ENCODE data around the gene RASGRP2.

The RASGRP2 gene

DNA sequence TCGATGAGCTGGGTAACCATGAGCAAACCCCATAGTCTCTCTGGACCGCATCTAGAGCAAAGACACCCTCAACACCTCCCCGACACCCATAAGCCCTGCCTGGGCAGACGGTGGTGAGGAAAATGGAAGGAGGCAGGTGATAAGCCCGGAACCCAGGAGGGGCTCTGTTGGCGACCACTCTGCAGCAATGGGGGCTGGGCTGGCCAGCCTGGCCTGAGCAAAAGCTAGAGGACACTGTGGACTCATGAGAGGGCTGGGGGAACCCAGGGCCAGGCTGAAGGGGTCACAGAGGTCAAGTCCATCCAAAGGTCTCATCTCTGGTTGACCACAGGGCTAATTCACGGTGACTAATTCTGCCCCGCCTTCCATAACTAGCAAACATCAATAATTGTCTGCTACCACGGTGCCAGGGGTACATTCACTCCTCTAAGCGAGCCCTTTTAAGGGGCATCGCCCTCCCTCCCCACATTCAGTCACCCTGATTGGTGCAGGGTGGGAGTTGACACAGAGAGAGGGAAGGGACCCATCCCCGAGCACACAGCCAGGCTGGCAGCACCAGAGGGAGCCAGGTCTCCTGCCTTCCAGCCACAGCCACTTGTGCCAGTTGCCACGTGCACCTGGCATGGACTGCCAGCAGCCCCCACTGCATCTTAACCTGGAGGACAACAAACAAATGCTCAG, 11.9 kb upstream of the RASGRP2 start:
- no peak for DNase-seq

DNA sequence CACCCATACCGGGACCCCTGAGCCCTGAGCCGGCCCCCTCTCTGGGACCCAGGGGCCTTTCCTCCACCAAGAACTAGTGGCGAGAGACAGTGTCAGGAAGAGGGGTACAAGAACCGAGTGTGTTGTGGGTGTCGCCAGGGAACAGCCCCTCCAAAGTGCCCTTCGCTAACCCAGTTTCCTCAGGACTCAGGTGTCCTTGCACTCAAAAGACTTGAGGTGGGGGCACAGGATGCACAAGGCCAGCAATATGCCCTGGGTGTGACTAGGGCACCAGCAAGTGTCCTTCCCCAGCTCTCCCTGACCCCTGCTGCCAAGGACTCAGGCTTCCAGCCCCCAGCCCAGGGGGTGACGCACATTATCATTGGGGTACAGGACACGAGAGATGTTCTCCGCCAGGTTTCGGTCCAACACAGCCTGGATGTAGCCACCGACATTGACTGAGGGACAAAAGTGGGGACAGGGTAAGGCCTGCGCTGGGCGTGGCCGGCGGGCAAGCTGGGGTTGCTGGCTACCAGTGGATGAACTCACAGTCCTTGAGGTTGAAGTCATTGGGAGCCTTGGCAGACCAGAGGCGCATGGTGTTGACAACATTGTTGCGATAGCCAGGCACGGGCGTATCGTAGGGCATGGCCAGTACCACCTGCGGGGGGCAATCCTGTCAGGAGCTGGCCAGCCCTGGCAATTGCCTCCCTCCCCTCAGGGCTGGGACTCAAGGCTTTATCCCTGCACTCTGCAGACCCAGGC, 11.1 kb upstream of the RASGRP2 start:
- no peak for DNase-seq

DNA sequence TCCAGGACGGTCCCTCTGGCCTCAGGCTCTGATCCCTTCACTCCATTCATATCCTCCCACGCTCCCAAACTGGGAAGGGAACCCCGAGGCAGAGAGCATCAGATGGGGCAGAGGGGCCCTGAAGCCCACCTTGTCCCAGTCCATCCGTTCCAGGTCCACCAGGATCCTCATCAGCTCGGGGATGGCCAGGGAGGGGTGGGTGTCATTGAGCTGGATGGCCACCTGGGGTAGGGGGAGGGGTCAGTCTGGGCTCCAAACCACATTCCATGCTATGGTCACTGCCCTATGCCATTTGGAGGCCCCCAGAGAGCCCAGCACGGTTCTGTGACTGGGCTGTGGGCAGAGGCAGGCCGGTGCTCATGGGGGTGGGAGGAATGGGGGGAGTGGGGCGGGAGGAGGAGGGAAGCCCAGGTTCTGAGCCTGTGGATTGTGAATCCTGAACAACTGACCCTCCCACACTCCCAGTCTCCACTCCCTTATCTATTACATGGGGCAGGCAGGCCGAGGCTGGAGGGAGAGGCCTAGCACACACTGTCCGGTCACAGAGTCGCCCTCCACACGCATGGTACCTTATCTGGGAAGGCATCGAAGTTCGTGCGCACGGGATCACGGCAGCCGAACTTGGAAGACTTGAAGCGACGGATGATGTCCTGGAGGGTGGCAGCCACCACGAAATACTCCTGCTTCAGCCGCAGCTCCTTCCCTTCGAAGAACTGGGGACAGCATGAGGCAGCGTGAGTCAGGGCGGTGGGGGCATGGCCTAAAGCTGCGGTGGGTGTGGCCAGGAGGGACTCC, 10.4 kb upstream of the RASGRP2 start:
- no peak for DNase-seq

DNA sequence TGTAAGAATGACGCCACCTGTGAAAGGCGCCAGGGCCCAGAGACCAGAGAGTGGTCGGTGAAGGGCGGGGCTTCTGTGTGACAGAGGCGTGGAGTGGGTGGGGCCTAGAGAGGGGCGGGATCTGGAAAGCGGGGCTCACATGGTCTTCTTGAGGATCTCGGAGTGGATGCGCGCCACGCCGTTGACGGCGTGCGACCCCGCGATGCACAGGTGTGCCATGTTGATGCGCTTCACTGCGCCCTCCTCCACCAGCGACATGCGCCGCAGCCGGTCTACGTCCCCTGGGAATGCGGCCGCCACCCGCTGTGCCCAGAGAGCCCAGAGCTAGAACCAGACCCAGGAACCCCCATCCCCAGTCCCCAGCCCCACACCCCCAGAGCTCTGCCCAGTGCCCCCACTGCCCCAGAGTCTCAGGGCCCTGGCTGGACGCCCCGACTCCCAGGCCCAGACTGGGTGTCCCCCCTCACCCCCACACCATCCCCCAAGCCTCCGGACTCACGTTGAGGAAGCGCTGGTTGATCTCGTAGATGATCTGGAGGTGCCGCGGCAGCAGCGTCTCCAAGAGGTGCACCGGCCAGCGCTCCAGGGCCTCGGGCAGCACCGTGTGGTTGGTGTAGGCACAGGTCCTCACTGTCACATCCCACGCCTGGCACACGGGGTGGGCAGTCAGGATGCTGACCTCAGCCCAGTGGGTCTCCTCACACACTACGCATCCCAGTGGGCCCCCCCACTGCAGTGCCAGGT, 9.6 kb upstream of the RASGRP2 start:
- DNase-seq = no peak

DNA sequence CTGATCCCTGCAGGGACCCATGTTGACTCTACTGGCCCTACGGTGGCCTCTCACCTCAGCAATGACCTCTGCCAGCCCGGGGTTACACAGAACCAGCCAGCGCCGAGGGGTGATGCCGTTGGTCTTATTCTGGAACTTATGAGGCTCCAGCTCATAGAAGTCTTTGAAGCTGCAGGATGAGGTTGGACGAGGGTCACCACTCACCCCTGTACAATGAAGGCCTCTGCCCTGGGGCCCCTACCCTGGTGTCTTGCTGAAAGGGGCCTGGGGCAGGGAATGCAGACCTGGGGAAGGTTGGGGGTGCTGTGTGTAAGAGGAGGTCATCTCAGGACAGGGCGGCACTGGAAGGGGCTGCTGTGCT, 9.1 kb upstream of the RASGRP2 start:
- no peak for DNase-seq

DNA sequence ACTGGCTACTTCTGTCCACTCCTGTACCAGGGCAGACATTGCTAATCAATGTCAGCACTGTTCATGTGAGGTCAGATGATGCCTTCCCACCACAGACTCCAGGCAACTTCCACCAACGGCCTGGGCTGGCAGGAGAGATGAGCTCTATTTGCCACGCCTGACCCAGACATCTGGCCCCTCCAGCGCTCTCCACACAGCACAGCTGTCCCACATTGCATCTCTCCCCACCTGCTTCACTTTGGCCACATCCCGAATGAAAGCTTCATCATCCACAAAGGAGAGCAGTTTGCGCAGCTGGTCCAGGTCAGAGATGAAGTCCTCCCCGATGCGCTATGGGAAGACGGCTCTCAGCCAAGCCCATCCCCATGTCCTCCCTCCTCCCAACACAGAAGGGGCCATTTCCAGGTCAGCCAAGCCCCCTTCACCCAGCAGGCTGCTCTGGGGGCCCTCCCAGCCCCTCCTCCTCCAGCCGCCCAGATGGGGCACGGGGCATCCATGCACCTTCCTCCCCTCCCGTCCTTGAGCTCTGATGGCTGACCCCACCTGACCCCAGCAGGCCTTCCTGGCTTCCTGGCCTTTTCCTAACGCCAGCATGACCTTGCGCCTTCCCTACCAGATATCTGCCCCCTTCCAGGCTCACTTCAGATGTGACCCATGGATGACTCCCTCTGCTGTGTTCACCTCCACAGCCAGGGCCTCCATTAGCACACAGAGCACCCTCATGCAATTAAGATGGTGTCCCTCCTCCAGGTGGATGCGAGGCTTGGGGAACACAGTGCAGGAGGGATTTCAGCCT, 8.4 kb upstream of the RASGRP2 start:
- DNase-seq = no peak

DNA sequence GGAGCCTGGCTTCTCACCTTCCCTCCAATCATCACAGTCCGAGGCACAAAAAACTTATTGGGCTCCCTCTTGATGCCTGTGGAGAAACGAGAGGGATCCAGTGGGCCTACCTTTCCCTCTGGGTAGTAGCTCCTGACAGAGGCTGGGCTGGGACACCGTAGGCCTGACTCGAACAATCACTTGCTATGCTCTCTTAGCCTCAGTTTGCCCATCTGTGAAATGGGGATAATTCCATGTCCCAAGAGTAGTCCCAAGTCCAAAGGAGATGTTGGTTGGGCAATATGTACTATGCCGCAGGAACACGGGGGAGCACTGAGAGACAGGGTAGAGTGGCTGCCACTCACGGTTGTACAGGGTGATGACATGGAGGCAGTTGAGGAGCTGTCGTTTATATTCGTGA, 7.6 kb upstream of the RASGRP2 start:
- no peak for DNase-seq

GRCh38 chr11:64751136-64751535, 7.2 kb upstream of the RASGRP2 start:
- DNase-seq = no peak

DNA sequence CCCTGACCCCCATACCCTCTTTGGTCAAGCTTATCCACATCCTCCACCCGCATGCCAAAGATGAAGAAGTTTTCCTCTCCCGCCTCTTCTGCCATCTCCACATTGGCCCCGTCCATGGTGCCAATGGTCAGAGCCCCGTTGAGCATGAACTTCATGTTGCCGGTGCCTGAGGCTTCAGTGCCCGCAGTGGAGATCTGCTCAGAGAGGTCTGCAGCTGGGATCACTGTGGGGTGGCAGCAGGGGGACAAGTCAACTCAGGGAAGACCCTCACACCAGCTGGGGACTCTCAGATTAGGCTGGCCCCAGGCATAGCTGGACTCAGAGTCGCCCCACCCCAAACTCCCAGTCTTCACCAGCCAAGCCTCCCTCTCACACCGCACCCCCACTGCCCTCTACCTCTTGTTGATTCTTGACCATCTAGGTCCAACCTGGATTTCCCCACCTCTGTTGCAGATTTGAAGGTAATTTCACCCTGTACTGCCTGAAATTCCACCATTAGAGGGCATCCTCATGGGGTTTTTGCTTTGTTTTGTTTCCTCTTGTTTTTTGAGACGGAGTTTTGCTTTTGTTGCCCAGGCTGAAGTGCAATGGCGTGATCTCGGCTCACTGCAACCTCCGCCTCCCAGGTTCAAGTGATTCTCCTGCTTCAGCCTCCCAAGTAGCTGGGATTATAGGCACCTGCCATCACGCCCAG, 6.6 kb upstream of the RASGRP2 start:
- DNase-seq = no peak

- no peak for DNase-seq
Measured at GRCh38 chr11:64747961-64748665, 4.2 kb upstream of the RASGRP2 start.

GRCh38 chr11:64746486-64746885, 2.5 kb upstream of the RASGRP2 start:
- DNase-seq = no peak

DNA sequence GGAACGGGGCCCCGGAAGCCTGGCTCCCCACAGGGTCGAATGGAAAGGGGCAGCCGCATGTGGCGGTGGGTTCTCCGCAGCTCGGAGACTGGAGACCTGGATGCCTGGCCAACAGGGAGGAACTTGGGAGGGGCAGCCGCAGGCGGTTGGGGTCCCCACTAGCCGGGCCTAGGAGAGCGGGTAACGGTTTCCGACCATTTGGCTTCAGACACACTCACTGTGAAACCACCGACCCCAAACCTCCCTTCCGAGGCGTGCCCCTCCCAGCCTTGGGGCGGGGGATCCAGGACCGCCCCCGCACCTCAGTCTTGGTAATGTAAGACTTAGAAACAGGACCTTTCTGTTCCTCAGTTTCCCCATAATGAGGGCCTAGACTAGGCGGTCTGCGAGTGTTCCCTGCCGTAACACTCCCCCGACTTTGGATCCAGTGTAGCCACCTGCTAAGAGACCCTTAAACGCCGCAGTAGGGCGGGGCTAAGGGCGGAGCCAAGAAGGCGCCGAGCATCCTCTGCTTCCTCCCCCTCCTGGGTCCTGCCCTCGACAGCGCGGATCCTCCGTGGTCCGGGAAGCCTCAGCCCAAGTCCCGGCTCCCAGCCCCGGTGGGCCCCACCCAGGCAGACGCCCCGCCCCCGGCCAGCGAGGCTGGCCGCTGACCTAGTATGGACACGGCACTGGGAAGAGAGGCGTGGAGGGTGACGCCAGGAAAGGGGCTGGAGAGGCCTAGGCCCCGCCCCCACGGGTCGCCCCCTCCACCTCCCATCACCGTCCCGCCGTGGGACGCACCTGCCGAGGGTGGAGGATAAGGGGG, 1.8 kb upstream of the RASGRP2 start:
- peak in 1 of 2 donors; percentile 25 for DNase-seq

GRCh38 chr11:64745189-64745520, 1.2 kb upstream of the RASGRP2 start:
- DNase-seq = peak in 1 of 2 donors; percentile 15

GRCh38 chr11:64744544-64745188, 724 bp upstream of the RASGRP2 start:
- no peak for DNase-seq

DNA sequence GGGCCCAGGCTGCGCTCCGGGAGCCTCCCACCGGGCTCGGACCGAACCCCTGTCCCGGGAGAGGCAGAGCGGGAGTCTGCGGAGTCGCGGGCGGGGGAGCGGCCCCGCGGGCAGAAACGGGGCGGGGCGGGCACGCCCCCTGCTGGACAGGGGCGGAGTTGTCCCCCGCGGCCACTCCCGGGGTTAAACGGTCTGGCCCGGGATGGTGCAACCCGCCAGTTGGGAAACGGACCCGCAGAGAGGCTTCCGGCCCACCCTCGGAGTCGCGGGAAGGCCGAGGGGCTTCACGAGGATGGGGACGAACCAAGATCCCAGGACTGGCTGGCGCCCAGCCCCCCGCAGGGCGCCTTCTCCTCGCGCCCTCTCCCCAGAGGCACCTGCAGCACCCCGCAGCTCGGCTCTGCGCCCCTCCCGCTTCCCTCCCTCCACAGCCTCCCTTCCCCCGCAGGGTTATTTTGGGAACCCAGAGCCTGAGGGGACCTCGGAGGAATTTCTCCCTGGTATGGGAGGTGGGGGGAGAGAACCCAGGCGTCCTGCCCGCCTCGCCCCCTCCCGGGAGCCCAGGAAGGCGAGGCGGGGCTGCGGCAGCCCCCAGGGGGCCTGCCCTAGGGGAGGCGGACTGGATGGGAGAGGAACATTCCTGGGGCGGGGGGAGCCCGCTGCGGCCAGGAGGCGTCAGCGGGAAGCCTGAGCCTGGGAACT, 902 bp downstream of the RASGRP2 start:
- peak in 1 of 2 donors; percentile 22 for DNase-seq

- no peak for DNase-seq
Measured at GRCh38 chr11:64742087-64742888, 1.7 kb downstream of the RASGRP2 start.

DNA sequence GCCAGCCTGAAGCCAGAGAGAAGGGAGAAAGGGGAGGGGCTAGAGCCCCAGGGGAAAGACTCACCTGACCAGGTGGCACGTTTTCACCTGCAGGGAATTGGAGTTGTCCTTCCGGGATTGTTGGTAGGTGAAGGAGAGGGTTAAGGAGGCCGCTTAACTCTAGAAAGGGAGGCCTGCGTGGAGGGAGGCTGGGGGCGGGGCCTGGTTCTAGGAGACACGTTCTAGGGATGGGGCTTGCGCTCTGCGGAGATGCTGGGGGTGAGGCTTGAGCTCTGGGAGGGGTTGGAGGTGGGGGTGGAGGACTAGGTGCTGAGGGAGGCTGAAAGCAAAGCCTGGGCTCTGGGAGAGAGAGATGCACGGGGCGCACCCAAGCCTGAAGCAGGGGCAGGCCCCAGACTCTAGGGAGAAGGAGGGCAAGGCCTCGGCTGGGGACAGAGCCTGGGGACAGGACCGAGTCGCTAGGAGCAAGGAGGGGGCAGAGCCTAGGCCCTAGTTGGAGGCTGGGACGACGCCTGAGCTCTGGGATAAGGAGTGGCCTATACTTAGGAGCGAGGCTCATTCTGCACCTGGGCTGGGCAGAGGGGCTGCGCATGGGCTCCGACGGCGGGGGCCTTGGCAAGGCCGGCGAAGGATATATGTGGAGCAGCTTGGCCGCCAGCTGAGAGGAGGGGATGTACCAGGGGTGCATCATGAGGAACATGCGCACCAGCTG, 2.4 kb downstream of the RASGRP2 start:
- no peak for DNase-seq
